NT2/D1 (cell line): ENCODE results near the gene EXOC7.

Experiments
- YY1 ChIP-seq: IDR thresholded peaks from 2 replicates; pipeline ENCODE4 v1.6.1; 2011; ENCODE audit not compliant: insufficient read length, insufficient read depth
- ZNF274 ChIP-seq: IDR thresholded peaks from 2 replicates; pipeline ENCODE4 v1.6.1; 2011; ENCODE audit warnings: mild to moderate bottlenecking, low read depth, low read length

GRCh38 chr17:76063875-76064546 lies 39.6 kb downstream of the EXOC7 start:
- TF ChIP-seq YY1 (no peak), ZNF274 (no peak)
